Daoy (cell line): ENCODE results near the gene TOMM6. TPM values are rescaled to one million over a fixed set of nuclear protein-coding genes. Genes with fewer than 3 reads are reported as not detected.
"Not testable (repeated sequence)": the region's sequence is repeated elsewhere in the genome, so short reads cannot be mapped to it uniquely, and the experiment has no call there.

Experiments used
- DNase-seq: peaks from one replicate; pipeline ENCODE4 v3.0.0-alpha.2; 2015; ENCODE audit warnings: low read depth
- total RNA-seq: library from RNA; depleted of rRNA; stranded (reverse); fragments of >200 nt; shearing (Covaris generic); gene quantifications from 2 replicates; pipeline ENCODE4 v1.2.3, GENCODE V29; 2014

TOMM6 gene
- total RNA-seq, 1 experiment from 2014 or later, result 285 TPM

- DNase-seq, result no peak
These were observed 24.0 kb upstream of the TOMM6 start for GRCh38 chr6:41763470-41763869.

DNA sequence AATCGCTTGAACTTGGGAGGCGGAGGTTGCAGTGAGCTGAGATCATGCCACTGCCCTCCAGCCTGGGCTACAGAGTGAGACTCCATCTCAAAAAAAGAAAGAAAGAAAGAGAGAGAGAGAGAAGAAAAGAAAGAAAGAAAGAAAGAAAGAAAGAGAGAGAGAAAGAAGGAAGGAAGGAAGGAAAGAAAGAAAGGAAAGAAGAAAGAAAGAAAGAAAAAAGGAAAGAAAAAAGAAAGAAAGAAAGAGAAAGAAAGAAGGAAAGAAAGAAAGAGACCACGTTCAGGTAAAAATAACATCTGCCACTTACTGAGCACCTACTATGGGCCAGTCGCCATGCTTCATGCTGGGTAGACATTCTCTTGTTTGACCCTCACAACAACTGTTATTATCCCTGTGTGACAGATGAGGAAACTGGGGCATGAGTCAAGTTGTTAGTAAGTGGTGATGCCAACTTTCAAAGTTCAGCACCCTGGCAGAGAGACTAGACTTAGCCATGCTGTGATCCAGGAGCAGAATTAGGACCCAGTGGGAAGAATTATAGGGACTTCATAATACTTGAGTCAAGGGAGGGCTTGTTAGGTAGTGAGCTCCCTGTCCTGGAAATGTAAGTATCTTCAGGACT, 21.3 kb upstream of the TOMM6 start:
- DNase-seq, result not testable (repeated sequence)

GRCh38 chr6:41767112-41767833, 20.2 kb upstream of the TOMM6 start:
- DNase-seq, result peak; percentile 96

GRCh38 chr6:41768545-41769308, 18.8 kb upstream of the TOMM6 start:
- DNase-seq, result no peak

GRCh38 chr6:41769376-41769775, 18.1 kb upstream of the TOMM6 start:
- DNase-seq, result no peak

DNA sequence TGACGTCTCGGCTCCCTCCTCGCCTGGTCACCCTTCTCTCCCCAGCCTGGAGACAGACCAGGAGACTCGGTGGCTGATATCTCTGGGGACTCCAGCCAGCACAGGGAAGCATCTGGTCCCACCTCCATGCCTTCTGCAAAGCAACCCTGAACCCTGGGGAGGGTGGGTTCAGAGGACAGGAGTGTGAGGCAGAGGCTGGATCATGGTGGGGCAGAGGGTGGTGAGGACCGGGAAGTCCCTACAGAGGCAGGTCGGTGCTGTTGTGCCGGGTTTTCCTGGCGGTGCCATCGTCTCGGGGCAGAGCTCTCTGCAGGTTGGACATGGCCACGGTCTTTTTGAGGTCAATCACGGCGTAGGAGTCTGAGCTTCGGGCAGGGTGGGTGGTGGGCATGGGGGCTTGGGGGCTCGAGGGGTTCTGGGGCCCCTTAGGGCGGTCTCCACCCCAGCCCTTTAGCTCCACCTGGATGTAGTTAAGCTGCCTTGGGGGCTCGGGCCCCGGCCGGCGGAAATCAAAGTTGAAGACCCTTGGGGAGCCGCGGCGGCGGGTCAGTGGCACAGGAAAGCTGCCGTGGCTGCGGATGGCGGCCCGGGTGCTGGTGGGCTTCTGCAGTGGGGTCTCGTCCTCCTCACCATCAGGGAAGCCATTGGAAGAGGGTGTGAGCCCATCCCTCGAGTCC, 17.0 kb upstream of the TOMM6 start:
- DNase-seq, result no peak

- no peak for DNase-seq
These were observed 16.2 kb upstream of the TOMM6 start for GRCh38 chr6:41771058-41771983.

DNA sequence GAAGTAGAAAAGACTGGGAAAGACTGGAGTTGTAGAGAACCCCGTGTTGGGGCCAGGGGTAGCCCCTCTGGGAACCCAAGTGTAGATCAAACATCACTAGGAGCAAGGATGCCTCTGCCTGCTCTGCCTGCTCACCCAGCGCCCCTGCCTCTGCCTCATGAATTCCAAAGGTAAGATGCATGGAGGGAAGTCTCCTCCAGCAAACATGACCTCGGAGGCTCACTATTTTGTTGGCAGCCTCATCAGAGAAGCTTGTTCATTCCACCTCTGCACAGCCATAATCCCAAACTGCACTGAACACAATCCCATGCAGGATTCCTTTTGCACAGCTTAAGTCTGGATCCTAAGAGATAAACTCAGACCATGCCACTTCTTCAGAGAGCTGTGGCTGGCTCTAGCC, 12.7 kb upstream of the TOMM6 start:
- DNase-seq, result no peak

- no peak for DNase-seq
These were observed 12.1 kb upstream of the TOMM6 start for GRCh38 chr6:41775293-41775882.

GRCh38 chr6:41777551-41778285, 9.8 kb upstream of the TOMM6 start:
- DNase-seq, result no peak

GRCh38 chr6:41778895-41779294, 8.6 kb upstream of the TOMM6 start:
- DNase-seq, result no peak

GRCh38 chr6:41779336-41779735, 8.2 kb upstream of the TOMM6 start:
- DNase-seq, result no peak

DNA sequence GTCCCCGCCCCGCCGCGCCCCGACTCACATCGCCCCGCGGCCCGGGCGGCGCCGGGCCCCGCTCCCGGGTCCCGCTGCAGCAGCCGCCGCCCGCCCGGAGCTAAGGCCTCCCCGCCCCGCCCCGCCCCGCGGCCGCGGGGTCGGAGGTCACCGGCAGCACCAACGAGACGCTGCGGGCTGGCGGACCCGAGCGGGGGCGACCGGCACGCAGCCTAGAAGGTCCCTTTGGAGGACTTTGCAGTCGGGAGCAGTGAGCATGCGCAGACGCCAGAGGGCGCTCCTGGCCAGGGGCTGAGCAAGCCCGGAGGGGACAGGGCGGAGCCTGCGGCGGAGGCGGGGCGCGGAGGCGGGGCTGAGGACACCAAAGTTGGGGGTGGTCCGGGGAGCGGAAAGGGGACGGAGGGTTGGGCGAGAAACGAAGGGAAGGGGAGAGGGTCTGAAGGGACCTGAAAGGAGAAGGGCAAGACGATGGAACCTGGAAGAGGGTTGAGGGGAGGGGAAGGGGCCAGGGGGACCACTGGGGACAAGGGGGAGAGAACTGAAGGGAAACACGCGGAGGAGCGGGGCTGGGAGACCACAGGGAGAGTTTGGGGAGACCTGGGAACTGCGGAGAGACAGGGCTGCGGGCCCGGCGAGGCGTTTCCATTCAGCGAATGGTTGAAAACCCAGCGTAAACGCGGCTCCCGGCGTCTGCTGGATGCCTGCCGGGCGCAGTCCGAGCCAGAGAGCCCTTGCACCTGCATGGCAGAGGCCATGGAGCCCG, 7.5 kb upstream of the TOMM6 start, which contains the start of gene FRS3:
FRS3 (minus strand) TSS at position 113 of the 763 bp plus-strand sequence. CDS start 2,913 bp downstream, outside the sequence.
- peak; percentile 97 for DNase-seq

DNA sequence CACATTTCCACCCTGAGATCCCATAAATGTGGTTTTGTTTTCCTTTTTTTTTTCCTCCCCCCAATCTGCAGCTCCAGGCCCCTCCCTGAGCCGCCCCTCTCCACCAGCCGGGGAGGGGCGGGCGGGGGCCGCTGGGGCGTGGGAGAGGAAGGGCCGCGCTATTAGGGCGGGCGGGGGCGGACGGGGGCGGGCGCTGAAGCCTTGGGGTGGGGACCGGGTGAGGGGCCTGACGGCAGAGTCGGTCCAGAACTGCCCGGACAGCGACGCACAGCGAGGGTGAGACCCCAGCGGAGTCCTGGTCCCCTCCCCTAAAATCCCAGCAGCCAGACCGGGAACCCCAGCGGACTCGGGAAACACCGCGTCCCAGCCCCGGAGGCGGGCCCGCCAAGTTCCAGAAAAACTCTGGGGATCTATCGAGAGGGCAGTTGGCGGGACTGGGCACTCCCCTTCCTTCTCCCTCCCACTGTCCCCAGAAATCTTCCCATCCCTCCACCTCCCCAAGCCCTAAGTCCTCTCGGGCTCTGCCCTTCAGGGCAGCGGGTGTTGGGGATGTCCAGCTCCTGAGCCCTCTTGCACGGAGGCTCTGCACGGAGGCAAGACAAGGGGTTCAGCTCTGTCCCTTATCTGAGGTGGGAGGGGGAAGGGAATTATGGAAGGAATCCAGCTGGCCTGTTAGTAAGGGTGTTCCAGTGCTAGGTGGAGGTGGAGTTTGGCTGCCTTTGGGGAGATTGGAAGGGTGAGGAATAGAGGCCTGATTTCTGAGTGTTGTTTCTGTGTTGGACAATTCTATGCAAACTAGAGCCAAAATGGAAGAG, 6.7 kb upstream of the TOMM6 start, which contains the start of gene PRICKLE4:
PRICKLE4 (plus strand) TSS at position 232 of the 815 bp plus-strand sequence. CDS start 2,692 bp downstream, outside the sequence.
- peak; percentile 44 for DNase-seq

GRCh38 chr6:41781366-41781730, 6.1 kb upstream of the TOMM6 start:
- no peak for DNase-seq

DNA sequence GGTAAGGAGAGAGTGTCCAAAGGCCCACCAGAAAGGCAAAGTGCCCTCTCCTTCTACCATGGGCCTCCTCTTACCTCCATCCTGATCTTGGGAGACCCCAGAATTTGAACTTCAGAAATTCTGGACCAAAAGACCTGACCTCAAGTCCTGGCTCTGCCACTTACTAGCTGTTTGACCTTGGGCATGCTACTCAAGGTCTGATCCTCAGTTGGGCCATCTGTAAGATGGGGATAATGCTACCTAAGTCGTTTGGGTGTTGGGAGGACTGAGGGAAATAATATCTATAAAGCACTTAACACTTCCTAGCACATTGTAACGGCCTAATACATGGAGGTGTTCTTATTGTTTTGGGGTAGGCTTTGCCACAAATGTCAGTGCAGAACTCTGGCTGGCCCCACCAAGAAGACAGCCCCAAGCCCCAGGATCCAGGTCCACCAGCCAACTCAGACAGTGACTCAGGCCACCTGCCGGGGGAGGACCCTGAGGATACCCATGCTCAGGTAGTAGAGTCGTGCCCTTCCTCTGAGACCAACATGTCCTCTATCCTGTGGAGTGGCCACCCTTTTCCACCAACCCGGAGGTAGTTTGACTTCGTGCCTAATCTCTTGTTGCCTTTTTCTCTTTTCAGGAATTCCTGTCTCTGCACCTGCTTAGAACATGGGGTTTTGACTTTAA, 4.3 kb upstream of the TOMM6 start:
- DNase-seq, result no peak

- DNase-seq, result no peak
These were observed 2.8 kb upstream of the TOMM6 start for GRCh38 chr6:41784581-41785171.
